ENCODE measurements around the gene PABPN1L.
"Not testable (repeated sequence)": the region's sequence is repeated elsewhere in the genome, so short reads cannot be mapped to it uniquely, and the experiment has no call there.

PABPN1L gene

DNA sequence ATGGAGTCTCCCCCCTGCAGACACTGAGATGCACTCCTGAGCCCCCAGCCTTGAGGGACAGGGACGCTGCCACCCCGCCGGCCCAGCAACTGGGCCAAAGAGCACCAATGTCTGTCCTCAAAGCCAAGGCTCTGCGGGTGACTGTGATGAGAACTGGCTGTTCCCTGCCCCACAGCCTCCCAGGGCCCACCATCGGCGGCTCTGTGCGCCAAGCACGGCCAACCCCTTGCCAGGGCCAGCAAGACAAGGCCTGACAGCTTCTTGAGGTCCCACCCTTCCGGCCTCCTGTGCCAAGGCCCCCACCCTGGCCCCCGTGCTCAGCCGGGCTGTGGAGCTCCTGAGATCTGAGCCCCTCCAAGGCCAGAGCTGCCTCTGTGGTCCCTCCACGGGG, 34.2 kb upstream of the PABPN1L start:
- DNase-seq: no peak

DNA sequence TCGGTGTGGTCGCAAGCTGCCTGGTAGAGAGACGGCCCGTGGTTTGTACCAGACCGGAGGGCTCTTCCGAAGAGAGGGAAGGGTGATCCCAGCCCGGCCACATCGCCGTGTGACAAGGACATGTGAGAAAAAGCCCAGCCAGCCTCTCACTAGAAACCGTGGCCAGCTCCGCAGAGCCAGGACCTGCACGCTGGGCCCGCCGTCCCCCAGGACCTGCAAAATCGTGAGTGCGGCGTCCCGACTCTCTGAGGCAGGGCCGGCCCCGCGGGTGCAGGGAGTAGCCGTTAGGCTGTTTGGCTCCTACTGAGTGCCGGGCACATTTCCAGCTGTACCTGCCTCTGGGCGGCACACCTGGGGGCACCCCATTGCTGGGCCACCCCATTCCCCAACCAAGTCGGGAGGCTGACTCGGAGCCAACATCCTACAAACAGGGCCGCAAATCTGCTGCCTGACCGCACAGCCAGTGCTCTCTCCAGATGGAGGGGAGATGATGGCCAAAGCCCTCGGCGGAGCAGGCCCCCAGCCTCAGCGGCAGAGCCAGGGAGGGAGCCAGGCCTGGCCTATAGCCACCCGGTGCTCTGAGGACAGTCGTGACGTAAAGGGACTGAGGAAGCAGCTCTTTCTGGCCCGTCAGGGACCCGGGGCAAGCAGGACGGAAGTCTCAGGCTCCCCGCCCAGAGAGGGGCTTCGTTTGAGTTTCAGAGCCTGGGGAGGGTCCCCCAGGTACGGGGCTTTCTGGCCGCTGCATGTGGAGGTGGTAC, 33.6 kb upstream of the PABPN1L start:
- no peak for DNase-seq

DNA sequence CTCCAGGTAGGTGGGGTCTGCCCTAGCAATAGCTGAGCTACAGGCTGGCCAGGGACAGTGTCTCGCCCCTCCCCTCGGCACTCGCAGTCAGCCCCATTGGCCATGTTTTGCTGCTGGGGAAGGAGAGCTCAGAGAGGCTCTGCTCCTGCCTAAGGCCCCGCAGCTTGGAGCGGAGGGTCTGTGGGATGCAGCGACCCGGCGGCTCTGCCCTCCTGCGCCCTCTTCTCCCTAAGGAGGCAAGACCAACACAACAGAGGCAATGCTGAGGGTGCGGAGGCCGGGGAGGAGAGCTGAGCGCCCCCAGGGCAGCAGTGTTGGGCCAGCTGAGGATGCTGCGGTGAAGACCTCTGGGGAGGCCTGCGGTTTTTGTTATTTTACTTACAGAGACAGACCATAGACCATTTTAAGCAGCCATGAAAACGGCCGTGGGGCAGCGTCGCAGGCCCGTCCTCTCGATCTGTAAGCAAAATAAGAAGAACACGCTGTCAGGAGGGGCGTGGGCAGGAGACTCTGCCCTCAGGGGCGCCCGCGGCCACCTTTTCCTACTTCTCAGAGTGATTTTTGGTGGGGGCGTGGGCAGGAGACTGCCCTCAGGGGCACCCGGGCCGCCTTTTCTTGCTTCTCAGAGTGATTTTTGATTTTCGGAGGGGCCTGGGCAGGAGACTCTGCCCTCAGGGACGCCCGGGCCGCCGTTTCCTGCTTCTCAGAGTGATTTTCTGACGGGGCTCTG, 31.4 kb upstream of the PABPN1L start:
- DNase-seq: no peak

DNA sequence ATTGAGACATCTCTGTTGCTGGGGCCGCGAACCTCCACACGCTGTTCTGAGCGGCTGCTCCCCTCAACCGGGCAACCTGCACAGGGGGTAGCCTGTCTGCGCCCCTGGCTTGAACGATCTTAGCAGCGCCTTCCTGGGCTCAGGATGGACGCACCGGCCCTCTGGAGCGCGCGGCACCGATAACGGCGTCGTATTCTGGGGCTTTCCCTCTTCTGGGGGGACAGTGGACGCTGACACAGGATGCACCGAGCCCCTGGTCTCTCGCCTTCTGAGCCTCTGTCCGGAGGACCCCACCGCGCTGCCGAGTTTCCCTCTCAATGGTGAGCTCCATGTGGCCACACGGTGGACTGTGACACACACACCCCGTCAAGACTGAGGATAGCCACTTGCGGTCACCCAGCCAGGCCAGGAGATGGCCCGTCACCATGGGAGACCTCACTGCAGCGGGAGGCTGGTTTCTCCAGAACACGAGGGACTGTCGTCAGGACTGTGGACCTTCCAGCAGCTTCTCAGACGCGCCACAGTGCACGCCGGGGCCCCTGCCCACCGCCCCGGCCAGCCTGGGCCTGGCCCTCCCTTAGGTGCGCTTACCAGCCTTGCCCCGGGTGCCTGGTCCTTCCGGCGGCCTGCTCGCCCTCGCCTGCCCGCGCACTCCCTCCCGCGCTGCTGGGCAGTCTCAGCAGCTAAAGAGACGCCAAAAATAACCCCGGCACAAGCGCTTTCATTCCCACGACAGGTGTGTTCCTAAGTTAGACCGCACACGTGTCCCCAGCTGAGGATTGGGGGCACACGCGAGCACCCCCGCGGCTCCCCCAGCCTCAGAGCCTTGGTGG, 30.0 kb upstream of the PABPN1L start:
- no peak for DNase-seq

DNA sequence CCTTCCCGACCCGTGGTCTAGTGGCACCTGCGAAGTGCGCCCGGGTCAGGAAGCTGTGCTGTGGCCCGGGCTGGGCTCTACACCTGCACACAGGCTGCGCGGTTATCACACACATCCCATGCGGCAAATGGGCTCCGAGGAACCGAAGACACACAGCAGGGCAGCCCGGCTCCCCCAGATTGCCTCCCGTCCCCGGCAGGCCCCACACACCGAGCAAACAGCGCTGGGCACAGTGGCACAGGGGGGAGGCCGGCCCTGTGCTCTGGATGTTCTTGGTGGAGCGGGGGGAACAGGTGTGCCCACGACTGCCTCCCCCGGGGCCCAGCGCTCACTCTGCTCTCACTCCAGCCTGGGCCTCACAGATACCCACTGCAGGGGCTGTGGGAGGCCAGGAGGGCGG, 28.9 kb upstream of the PABPN1L start:
- no peak for DNase-seq

DNA sequence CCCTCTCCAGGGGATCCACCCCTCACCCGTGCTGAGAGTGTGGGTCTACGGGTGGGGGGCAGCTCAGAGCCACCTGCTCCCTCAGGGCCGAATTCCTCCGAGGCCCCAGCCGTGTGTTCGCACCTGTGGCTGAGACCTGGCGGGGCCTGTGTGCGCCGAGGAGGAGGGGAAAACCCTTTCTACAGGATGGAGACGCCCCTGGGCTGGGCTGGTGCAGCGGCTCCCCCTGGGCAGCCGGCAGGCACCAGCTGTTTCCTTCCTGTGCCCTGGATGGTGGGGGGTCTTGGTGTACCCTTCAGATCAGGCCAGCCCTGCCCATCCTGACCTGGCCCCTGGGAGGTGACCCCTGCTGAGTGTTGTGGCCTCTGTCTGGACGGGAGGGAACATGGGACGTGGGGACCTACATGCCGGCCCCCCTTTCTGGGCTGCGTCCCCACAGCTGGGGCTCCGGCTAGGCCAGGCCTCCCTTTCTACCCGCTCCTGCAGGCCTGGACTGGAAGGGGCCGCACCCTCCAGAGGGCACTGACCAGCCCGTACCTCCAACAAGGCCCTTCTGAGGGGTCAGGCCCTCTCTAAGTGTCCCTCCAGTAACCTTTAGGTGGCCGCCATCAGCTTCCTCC, 28.3 kb upstream of the PABPN1L start:
- DNase-seq: no peak

DNA sequence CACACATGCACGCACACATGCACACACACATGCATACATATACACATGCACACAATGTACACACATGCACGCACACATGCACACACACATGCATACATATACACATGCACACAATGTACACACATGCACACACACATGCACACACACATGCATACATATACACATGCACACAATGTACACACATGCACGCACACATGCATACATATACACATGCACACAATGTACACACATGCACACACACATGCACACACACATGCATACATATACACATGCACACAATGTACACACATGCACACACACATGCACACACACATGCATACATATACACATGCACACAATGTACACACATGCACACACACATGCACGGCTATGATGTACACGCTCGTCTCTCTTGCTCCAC, 27.8 kb upstream of the PABPN1L start:
- not testable (repeated sequence) for DNase-seq

DNA sequence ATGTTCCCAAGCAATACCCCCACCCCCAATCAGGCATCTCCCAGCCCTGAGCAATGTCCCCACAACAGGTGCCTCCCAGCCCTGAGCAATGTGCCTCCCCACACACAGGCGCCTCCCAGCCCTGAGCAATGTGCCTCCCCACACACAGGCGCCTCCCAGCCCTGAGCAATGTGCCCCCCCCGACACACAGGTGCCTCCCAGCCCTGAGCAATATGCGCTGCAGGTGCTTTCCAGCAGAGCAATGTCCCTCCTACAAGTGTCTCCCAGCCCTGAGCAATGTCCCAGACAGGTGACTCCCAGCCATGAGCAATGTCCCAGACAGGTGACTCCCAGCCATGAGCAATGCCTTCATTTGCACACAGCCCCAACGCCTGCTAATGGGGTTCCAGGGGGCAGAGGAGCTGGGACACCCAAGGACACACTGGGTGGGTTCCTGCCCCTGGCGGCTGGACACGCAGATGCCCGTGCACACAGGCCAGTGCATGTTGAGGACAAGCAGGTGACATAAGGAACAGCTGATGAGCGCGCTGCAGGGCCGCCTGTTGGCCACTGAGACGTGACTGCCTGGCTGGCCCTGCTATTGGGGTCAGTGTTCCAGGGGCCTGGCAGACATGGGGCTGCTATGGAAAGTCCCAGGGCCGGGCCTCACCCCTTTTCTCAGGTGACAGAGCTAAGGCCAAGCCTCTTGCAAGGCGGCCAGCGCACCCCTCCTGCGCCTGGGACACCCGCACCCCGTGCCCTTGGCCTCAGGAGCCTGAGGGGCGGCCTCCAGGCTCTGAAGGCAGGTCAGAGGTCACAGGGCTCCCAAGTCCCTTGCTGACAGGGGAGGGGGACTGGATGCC, 26.9 kb upstream of the PABPN1L start:
- no peak for DNase-seq

DNA sequence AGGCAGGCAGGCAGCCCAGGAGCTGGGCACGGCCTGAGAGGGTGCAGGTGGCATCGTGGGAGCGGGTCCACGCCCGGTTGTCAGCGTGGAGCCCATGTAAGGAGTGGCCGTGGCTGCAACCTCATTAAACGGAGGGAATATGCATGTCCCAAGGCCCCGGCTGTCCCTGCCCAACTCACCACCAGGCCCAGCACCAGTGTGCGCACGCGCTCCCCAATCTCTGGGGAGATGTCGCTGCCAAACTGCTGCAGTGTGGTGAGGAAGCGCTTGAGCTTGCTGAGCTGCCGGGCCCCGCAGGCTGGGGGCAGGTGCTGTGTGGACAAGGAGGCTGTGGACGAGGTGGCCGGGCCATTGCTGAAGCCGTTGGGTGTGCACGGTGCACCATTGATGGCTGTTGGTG, 25.6 kb upstream of the PABPN1L start:
- no peak for DNase-seq

DNA sequence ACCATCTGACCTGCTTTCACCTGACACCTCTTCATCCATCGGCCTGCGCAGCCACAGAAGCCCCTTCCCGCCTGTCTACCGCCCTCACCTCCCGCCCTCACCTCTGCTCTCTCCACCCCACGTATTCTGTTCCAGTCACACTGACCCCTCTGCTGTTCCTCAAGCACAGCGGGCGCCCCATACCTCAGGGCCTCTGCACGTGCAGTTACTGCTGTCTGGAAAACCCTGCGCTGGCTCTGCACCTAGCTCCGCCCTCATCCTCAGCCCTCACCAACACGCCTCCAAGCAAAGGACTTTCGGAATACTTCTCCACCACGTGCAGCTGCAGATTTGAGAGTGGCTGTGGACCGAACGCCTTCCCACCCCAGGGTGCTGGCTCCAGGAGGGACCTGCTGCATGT, 24.6 kb upstream of the PABPN1L start:
- no peak for DNase-seq

DNA sequence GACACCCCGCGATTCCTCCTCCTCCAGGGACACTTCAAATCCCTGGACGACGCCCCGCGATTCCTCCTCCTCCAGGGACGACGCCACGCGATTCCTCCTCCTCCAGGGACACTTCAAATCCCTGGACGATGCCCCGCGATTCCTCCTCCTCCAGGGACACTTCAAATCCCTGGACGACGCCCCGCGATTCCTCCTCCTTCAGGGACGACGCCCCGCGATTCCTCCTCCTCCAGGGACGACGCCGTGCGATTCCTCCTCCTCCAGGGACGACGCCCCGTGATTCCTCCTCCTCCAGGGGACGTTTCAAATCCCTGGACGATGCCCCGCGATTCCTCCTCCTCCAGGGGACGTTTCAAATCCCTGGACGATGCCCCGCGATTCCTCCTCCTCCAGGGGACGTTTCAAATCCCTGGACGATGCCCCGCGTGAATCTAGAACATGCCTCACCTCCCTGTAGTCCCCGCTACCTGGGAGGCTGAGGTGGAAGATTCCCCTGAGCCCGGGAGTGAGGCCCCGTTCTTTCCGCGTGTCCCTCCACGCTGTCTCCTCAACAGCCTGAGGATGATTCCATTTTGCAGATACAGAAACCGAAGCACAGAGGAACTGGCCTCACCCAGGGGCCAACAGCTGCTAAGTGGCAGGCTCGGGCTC, 23.4 kb upstream of the PABPN1L start:
- DNase-seq: not testable (repeated sequence)

DNA sequence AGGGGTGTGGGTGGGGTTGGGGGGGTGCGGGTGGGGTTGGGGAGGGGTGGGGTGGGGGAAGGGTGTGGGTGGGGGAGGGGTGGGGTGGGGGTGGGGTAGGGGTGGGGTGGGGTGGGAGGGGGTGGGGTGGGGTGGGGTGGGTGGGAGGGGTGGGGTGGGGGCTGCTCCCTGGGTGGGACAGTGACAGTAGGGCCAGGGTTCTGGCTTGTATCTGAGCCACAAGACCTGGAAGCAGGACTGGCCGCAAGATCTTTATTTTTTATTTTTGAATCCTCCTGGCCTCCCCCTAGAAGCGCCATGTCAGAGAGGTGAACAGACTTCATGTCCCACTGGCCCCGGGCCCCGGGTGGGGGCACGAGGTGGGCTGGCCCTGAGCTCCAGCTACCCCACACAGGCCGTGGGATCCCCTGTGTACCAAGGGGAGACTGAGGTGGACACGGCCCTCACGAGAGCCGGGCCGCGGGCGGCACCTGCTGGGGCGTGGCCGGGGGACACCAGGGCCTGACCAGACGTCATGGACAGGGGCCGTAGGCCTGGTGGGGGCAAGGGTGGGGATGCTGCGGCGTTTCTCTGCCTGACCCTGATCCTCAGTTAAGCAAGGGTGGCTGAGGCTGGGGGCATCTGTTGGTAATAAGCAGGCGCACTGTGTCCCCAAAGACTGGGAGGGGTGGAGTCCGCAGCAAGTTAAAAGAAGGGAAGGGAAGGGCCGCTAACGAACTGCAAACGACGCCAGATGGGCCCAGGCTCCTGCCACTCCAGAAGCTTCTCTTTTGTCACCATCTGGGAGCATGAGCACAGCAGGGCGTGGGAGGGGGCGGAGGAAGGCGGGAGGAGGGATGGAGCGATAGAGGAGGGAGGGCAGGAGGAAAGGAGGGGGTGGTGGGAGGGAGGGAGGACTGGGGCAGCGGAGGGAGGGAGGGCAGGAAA, 22.3 kb upstream of the PABPN1L start:
- DNase-seq: no peak

DNA sequence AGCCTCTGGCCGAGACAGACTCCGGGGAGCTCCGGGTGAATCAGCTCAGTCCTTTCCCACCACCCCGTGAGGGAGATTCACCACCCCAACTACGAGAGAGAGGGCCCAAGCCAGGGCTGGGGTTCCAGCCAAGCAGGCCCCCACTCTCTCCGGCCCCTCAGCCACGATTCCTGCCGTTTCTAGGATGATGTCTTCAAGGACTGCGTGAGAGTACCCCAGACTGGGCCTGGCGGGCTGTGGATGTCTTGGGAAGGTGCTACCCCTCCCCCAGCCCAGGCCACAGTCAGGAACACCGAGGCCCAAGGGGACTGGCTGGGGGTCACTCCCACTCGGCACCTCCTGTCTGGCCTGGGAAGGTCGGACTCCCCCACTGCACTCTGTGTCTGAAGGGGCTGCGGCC, 21.6 kb upstream of the PABPN1L start:
- no peak for DNase-seq

DNA sequence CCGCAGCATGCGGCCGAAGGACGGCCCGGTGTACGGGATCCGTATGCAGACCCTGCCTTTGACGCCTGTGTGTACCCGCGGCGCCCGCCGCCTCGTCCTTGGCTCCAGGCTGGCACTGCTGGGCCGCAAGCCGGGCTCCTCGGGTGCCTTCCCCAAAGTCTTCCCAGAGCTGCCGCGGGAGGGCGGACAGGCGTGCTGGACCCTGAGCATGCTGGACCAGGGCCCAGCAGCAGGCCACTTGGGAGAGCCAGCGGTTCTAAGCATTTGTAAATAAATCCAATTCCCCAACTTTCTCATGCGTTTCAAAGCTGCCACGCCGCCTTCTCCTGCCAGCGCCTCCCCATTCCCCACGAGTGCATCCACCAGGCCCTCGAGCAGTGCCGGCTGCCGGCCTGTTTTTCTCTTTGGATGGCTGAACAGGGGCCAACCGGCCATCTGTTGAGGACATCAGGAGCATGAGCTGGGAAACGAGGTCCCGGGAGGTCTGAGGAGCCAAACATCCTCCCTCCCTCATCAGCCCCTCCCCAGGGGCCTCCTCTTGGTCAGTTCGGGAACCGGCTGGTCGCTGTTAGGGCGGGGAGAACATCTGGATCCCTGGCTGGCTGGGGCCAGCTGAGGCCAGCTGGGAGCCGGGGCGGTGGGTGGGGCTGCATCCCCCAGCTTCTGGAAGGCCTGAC, 20.5 kb upstream of the PABPN1L start:
- no peak for DNase-seq

DNA sequence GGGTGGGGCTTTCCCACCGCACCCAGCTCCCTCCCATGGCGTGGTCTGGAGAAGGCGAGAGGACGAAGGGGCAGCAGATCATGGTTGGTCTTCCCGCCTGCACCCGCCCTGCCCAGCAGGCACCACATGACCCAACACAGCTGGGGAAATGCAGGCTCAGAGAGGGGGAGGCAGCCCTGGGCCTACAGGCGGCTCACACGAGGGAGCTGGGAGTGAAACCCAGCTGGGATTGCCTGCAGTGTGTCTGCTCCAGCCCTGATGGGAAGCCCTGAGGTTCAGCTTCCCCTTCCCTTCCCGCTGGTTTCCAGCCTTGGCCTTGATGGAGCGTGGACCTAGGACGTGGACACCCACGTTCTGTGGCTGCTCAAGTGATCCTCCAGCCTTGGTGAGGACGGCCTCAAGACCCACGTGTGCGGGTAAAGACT, 20.0 kb upstream of the PABPN1L start:
- no peak for DNase-seq

DNA sequence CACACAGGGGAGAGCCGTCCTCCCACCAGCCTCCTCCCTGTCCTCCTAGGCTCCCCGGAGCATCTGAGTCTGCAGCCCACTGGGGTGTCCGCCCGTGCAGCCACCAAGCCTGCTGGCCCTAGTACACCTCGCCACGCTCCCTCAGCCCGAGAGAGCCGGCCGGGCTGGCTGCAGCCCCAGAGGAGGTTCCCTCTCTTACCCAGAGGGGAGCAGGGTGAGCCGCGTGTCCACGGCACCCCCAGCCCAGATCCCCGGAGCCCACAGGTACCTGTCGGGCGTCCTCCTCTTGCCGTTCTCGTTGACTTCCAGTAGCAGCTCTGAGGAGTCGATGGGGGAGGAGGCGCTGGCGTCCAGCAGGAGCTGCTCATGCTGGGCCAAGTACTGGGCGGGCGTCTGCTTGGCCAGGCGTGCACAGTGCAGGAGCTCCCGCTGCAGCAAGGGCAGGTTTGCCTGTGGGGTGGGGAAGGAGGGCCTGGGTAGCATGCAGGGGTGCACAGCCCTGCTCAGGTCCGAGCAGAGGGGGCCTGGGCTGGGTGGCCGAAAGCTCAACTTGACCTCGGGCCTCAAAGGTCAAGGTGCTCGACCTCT, 19.3 kb upstream of the PABPN1L start:
- DNase-seq: no peak

DNA sequence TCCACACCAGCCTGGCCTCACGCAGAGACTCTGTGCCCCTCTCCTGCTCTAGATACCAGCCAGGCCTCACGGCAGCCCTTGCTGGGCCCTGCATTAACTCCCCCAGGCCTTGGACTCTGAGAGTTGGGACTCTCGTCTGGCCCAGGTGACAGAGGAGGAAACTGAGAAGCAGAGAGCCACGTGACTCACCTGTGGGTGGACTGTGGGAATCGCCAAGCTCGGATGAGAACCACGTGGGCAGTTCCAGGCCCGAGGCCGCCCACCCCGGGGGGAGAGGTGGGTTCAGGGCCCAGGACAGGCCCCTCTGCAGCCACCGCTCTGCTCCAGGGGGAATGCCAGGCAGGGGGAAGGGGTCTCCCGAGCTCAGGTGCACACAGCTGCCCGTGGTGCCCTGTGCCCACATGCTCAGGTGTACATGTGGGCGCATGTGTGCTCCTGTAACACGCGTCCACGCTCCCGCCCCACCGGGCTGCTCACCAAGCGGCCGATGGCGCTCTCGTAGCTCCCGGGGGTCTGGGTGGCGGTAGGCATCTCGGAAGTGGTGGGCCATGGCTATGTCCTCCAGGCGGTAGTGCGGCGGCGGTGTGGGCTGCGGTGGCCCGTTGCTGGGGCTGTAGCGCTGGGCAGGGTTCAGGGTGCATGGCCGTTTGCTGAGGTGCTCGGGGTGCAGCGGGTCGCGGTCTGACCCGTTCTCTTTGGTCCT, 18.3 kb upstream of the PABPN1L start:
- no peak for DNase-seq

DNA sequence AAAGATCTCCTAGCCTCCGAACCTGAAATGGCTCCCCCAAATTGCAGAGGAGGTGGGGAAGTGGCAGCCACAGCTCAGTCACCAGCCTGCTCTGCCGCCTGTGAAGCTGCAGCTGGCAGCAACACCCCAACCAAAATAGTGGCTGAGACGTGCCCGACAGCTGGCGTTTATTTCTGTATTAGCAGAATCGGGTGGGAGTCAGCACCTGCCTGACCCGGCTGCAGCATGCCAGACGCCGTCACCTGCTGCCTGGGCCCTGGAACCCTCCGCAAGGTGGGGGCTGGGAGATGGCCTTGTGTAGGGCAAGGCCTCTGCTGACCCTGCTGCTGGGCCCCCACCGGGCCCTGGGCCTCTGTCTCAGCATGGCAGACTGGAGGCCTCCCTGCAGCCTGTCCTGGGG, 17.5 kb upstream of the PABPN1L start:
- no peak for DNase-seq
